HUES48 (cell line): ENCODE data around the gene HOXD3.

ENCODE experiments used
- H3K27ac ChIP-seq: one replicate; pipeline ENCODE4 v1.7.0; 2013; ENCODE audit warnings: low read depth, low read length, inconsistent platforms
- H3K27me3 ChIP-seq: 2 replicates; pipeline ENCODE4 v1.6.1; 2013; ENCODE audit warnings: mild to moderate bottlenecking, low read length; ENCODE audit not compliant: control insufficient read depth, insufficient read depth
- H3K36me3 ChIP-seq: 2 replicates; pipeline ENCODE4 v1.6.1; 2013; ENCODE audit warnings: low read length; ENCODE audit not compliant: control insufficient read depth, insufficient read depth
- H3K4me1 ChIP-seq: 2 replicates; pipeline ENCODE4 v1.6.1; 2013; ENCODE audit warnings: mild to moderate bottlenecking, low read length; ENCODE audit not compliant: control insufficient read depth, insufficient read depth
- H3K4me3 ChIP-seq: 2 replicates; pipeline ENCODE4 v1.5.1; 2013; ENCODE audit warnings: mild to moderate bottlenecking, low read depth, low read length
- H3K9ac ChIP-seq: 2 replicates; pipeline ENCODE4 v1.6.1; 2013; ENCODE audit warnings: mild to moderate bottlenecking, low read depth, low read length, moderate library complexity
- H3K9me3 ChIP-seq: 2 replicates; pipeline ENCODE4 v1.6.1; 2013; ENCODE audit warnings: low read length; ENCODE audit not compliant: control insufficient read depth, insufficient read depth

The HOXD3 gene

DNA sequence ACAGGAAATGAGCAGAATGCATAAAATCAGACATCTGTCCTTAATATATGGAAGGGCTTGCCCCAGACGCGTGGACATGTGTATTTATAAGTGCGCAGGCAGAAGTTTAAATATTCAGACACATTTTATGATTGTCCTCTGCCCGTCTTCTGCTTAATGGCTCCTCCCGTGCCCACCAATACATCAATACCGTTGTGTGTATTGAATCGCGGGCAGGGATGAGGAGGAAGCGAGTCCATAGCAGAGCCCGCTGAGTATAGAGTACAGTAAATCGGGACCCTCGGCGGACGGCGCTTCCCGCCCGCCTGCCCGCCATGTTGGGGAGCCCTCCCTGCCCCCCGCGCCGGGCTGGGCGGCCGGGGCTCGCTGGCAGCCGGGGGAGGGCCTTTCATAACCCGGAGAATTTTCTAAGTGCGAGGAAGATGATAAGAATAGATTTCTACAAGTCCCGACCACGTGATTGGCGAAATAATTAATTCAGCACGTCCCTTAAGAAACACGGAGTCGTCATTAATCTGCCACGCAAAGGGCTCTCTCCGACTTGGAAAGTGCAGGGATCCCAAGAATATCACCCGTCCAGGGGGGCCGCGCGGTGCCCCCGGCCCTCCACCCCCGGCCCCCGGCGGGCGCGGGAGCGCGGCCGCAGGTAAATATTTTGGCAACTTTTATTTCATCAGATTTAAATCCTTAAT, at the start of gene HOXD3:
Gene HOXD3 (plus strand): TSS at position 501 of the 692 bp plus-strand sequence. CDS start 11,808 bp downstream, outside the sequence.
- Histone ChIP-seq H3K27me3 (peaks cover 100% of the 10 kb centered on the region), H3K9me3 (no peaks in the 10 kb centered on the region), H3K27ac (no peak within 1 kb of the TSS), H3K4me1 (peaks cover 14% of the 10 kb centered on the region; the same call in 1 of the 2 replicates), H3K36me3 (no peaks in the 10 kb centered on the region), H3K9ac (no peak within 1 kb of the TSS), H3K4me3 (no peak within 1 kb of the TSS)

DNA sequence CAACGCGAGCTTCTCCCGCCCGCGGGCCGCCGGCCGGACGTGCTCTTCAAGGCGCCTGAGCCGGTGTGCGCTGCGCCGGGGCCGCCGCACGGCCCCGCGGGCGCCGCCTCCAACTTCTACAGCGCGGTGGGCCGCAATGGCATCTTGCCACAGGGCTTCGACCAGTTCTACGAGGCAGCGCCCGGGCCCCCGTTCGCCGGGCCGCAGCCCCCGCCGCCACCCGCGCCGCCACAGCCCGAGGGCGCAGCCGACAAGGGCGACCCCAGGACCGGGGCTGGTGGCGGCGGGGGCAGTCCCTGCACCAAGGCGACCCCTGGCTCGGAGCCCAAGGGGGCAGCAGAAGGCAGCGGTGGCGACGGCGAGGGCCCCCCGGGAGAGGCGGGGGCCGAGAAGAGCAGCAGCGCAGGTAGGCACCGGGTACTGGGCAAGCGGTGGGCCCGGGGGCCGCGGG, 49.4 kb upstream of the HOXD3 start:
- Histone ChIP-seq H3K27ac (no peak overlapping the region), H3K27me3 (peaks cover 99% of the 10 kb centered on the region), H3K4me3 (no peak overlapping the region), H3K9me3 (no peaks in the 10 kb centered on the region), H3K9ac (no peak overlapping the region), H3K36me3 (no peaks in the 10 kb centered on the region), H3K4me1 (peaks cover 7% of the 10 kb centered on the region; the same call in 1 of the 2 replicates)

DNA sequence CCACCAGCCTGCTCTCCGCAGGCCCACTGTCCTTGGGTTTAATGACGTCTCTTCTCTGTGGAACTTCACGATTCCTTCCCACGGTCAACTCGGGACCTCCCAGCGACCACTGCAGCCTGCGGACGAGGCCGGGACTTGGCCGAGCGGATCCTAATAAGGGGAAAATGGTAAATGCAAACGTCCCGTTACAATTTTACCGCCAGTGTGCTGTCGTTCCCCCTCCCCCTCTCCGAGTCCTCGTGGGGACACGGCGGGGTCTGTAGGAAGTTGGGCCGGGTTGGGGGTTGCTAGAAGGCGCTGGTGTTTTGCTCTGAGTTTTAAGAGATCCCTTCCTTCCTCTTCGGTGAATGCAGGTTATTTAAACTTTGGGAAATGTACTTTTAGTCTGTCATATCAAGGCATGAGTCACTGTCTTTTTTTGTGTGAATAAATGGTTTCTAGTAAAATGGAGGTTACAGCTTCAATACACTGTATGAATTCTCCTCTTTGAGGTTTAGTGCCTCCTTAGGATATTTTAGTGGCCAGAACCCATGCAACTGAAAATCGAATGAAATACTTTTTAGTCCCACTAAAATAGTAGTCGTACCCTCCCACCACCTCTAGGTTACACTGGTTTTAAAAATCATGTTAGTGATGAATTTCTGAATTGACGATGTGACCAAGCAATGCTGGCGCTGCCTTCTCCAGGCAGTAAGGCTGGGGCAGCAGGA, 47.8 kb upstream of the HOXD3 start:
- Histone ChIP-seq H3K27me3 (peaks cover 99% of the 10 kb centered on the region), H3K9me3 (no peaks in the 10 kb centered on the region), H3K4me1 (peaks cover 8% of the 10 kb centered on the region; the same call in 1 of the 2 replicates), H3K27ac (no peak overlapping the region), H3K9ac (no peak overlapping the region), H3K4me3 (no peak overlapping the region), H3K36me3 (no peaks in the 10 kb centered on the region)

DNA sequence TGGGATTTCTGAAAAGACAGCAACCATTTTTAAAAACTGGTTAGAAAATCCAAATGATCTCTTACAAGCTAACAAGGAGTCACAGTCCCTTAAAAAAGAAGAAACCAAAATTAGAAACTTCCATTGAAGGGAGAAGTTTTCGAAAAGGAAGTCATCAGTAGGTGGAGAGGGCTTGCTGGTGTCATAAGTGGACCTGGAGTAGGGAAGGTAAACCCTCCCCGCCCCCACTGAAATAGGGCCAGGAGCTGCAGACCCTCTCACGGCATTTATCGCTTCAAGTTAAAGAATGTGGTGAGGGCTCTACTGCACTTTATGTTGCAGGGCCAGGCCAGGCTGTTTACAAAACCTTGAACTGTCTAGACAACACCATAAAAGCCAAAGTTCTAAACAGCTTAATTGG, 47.2 kb upstream of the HOXD3 start:
- no peaks in the 10 kb centered on the region for H3K9me3 ChIP-seq
- H3K27me3 ChIP-seq = peaks cover 99% of the 10 kb centered on the region
- H3K4me3 ChIP-seq = no peak overlapping the region
- H3K36me3 ChIP-seq = no peaks in the 10 kb centered on the region
- H3K27ac ChIP-seq = no peak overlapping the region
- no peak overlapping the region for H3K9ac ChIP-seq
- 0 out of 2 replicates have a peak, but pooled peaks cover 8% of the 10 kb centered on the region for H3K4me1 ChIP-seq

DNA sequence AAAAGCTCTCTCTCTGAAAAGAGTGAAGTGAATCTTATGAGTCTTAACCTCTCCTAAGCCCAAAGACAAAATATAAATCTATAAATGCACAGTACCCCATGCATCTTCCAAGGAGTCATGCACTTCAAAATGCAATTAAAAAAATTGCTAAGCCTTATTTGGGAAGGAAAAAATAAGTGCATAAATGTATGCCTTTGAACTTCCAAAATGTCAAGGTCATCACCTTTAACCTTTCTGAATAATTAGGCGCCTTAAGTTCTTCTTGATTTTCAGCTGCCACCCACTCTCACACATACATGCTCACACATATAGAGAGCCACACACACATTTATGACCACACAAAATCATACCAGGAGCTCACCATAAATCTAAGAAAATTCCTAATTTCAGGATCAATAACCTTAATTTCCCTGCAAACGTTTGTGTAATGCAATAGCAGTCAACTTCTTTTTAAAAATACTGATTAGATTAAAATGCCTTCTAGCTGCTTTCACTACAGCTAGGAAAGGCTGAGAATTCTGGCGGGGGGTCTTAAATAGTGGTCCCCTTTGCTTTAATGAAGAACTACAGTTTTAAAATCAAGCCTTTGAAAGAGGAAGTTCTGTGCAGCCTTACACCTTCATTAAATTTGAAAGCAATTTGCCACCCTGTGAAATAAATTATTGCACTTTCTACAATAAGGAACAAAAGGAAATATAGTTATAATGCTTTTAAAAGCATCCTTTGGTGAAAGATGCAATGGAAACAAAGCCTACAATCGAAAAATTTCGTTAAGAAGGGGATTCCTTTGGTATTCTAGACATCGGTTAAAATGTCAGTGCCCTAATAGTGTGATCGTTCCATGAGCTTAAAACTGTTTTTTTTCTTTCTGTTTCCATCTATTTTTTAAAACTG, 46.4 kb upstream of the HOXD3 start:
- no peaks in the 10 kb centered on the region for H3K9me3 ChIP-seq
- no peak overlapping the region for H3K9ac ChIP-seq
- 0 out of 2 replicates have a peak, but pooled peaks cover 8% of the 10 kb centered on the region for H3K4me1 ChIP-seq
- no peaks in the 10 kb centered on the region for H3K36me3 ChIP-seq
- H3K4me3 ChIP-seq = no peak overlapping the region
- peaks cover 99% of the 10 kb centered on the region for H3K27me3 ChIP-seq
- no peak overlapping the region for H3K27ac ChIP-seq

DNA sequence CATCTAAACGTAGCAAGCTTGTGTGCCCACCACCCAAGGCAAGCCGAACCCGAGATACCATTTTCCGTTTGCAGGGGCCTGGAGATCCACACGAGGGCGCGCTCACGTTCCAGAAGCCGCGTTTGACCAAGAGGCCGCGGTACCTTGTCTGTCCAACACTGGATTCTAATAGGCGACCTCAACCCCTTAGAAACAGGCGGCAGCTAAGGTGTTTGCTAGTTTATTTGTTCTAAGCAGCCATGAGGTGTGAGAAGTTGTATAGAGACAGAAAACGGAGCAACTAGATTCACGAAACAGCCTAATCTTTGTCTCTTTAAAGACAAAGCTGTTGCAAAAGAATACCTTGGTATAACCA, 45.8 kb upstream of the HOXD3 start:
- no peak overlapping the region for H3K4me3 ChIP-seq

DNA sequence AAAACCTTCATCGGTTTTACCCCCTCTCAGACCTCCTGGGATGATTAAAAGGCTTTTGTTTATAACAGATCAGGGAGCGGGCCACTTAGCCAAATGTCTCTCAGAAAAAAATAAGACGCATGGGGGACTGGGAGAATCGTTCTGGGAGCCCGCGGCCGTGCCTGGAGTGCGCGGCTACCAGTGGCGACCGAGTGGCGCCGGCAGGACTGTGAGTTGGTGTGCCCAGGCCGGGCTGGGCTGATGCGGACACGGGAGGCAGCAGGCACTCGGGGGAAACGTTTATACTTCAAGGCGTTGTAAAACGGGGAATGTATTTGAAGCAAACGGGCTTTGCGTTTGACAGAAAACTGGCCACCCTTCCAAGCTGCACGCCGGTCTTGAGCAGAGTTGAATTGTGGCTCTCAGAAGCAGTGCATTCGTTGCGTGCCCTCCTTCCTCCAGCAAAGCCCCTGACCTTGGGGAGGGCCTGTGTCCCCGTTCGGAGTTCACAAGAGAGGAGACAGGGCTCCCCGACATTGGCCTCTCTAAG, 45.2 kb upstream of the HOXD3 start:
- Histone ChIP-seq H3K27me3 (peaks cover 99% of the 10 kb centered on the region), H3K9me3 (peaks cover 1% of the 10 kb centered on the region; the same call in 1 of the 2 replicates), H3K4me3 (no peak overlapping the region), H3K4me1 (peaks cover 8% of the 10 kb centered on the region; the same call in 1 of the 2 replicates), H3K9ac (no peak overlapping the region), H3K27ac (no peak overlapping the region), H3K36me3 (no peaks in the 10 kb centered on the region)

More for the DNA sequence above, 45.8 kb upstream of the HOXD3 start:
- H3K27me3 ChIP-seq = peaks cover 99% of the 10 kb centered on the region
- no peak overlapping the region for H3K27ac ChIP-seq
- no peaks in the 10 kb centered on the region for H3K36me3 ChIP-seq
- H3K9me3 ChIP-seq = no peaks in the 10 kb centered on the region
- no peak overlapping the region for H3K9ac ChIP-seq
- peaks cover 8% of the 10 kb centered on the region; the same call in 1 of the 2 replicates for H3K4me1 ChIP-seq

DNA sequence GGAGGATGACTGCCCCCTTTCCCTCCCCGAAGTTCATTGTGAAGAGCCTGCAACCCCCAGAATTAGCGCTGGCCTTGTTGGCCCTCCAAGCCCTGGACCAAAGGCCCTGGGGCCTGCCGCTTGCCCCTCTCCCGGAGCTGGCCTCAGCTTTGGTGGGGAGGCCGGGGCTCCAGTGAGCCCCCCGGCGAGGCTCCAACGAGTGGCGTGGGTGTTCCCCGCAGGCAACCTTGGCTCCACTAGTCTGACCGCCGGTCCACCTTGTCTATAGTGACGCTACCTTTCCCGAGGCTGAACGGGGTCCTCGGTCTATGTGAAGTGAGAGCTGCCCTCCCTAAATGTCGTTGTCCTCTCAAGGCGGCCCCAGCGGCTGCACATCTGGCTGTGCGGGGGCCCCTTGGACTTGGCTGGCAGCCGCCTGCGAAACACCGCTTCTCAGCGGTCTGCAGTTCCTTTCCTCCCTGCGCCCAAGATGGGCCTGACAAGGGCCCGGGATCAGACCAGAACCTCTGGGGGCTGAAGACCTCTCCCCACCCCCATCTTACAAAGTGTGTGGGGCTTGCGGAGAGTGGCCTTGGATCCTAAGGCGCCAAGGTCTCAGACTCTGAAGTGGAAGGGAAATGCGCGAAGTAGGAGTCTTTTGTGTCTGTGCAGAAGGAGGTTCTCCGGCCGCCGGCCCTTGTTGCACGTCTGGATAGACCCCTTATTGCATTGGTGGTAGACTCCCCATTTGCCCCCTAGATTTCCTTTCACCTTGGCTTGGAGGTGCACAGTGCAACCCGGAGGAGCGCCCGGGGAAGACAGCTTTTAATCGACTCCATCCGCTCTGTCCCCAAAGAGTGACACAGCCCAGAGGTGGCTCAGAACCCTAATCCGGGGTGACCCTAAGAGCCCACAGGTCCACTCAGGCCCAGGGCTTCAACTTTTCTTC, 44.5 kb upstream of the HOXD3 start:
- Histone ChIP-seq H3K4me1 (peaks cover 8% of the 10 kb centered on the region; the same call in 1 of the 2 replicates), H3K9ac (no peak overlapping the region), H3K4me3 (no peak overlapping the region), H3K36me3 (no peaks in the 10 kb centered on the region), H3K9me3 (peaks cover 3% of the 10 kb centered on the region; the same call in 1 of the 2 replicates), H3K27ac (no peak overlapping the region), H3K27me3 (peaks cover 100% of the 10 kb centered on the region)

DNA sequence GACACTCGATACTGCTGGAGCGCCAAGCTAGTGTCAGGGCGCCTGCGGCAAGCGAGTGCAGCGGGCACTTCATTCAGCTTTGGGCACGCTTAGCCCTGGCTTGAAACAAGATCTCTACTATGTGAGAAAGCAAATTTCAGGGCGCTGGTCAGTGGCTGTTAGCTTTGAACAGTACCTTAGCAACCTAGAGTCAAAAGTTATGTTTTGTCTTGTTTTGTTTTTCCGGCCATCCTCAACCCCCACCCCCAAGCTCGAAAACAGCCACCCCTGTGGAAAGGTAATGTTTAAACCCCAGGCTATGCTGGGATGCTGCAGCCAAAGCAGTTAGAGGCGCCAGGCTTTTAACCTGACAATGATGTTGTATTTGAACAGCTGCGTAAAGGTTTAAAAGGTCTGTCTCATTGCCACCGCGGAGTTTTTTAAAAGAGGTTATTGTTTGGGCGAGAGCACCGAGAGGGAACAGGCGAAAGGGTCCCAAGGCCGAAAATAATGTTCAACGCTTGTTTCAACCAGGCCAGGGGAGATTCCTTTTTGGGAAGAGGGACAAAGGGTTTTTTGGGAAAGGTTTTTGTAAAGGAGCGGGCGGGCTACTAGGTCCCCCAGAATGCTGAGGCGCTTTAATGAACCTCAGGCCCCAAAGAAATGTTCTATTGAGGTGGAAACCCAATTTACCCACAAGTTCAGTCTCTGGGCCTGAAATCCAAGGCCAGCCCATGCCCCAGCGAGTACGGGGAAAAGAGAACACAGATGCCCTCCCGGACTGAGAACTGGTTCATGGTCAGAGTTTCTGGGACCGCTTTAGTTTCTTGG, 42.8 kb upstream of the HOXD3 start:
- peaks cover 100% of the 10 kb centered on the region for H3K27me3 ChIP-seq
- H3K4me1 ChIP-seq = peaks cover 8% of the 10 kb centered on the region; the same call in 1 of the 2 replicates
- H3K9me3 ChIP-seq = peaks cover 3% of the 10 kb centered on the region; the same call in 1 of the 2 replicates
- no peak overlapping the region for H3K4me3 ChIP-seq
- no peaks in the 10 kb centered on the region for H3K36me3 ChIP-seq
- H3K27ac ChIP-seq = no peak overlapping the region
- H3K9ac ChIP-seq = no peak overlapping the region
